Progenitor cell of endocrine pancreas (in vitro differentiated cells): ENCODE results near the gene ATP1A2. TPM values are rescaled to one million over a fixed set of nuclear protein-coding genes. Genes with fewer than 3 reads are reported as not detected.

Experiments used
- DNase-seq: peaks from one replicate; pipeline ENCODE4 v3.0.0; 2021; ENCODE audit warnings: low spot score; ENCODE audit not compliant: unreplicated experiment
- H3K27ac Mint-ChIP-seq: 2 replicates; pipeline ENCODE4 v1.8.0; 2021; ENCODE audit warnings: mild to moderate bottlenecking, moderate library complexity, mixed read lengths
- H3K27me3 Mint-ChIP-seq: 2 replicates; pipeline ENCODE4 v1.8.0; 2021; ENCODE audit warnings: mixed read lengths
- H3K36me3 Mint-ChIP-seq: 2 replicates; pipeline ENCODE4 v1.8.0; 2022; ENCODE audit warnings: mixed read lengths; ENCODE audit not compliant: insufficient read depth
- H3K4me1 Mint-ChIP-seq: 2 replicates; pipeline ENCODE4 v1.8.0; 2021; ENCODE audit warnings: low read depth, mixed read lengths
- H3K4me3 Mint-ChIP-seq: 2 replicates; pipeline ENCODE4 v1.8.0; 2021; ENCODE audit warnings: low read depth, mild to moderate bottlenecking, moderate library complexity, mixed read lengths
- H3K9me3 Mint-ChIP-seq: 2 replicates; pipeline ENCODE4 v1.8.0; 2021; ENCODE audit warnings: low read depth, mixed read lengths
- CTCF ChIP-seq: fragments of 200-600 bp; sonication (generic); IDR thresholded peaks from one replicate; pipeline ENCODE4 v1.5.0; 2021; ENCODE audit warnings: antibody characterized with exemption, mild to moderate bottlenecking; ENCODE audit not compliant: unreplicated experiment
- total RNA-seq: library from RNA; stranded (reverse); gene quantifications from 2 replicates; pipeline ENCODE4 v1.2.1, GENCODE V29; 2021

Gene ATP1A2
- total RNA-seq, 1 donor from 2014 or later = not detected

DNA sequence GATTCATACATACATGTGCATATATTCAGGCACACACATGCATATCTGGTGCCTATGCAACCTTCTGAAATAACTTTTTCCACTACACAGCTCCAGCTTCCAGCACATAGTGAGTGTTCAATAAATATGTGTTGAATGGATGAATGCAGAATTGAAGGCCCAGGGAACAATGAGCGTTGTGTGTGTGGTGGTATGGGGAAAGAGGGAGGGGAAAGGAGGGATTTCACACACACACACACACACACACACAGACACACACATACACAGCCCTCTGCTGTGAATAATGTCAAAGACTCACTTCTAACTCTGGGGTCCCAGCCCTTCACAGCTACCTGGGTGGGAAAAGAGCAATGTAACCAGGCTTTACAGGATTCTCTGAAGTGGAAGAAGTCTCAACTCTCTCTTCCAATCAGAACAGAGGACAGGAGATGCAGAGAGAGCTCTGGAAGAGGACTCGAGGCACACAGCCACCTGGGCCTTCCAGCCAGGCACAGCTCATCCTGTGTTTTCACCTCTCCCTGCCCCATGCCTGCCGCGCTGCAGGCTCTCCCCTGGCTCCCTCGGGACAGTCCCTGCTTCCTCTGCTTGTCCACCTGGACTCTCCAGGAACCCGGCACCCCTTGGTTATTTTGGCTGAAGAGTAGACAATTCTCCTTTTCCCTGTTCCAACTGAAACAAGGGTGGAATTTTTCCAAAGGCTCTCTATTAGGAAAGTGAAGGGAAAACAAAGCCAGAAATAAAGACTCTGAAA, 11.7 kb upstream of the ATP1A2 start:
- H3K36me3 Mint-ChIP-seq = no peaks in the 10 kb centered on the region
- H3K27ac Mint-ChIP-seq = no peak overlapping the region
- H3K9me3 Mint-ChIP-seq = no peaks in the 10 kb centered on the region
- peaks cover 28% of the 10 kb centered on the region for H3K27me3 Mint-ChIP-seq
- H3K4me3 Mint-ChIP-seq = no peak overlapping the region
- H3K4me1 Mint-ChIP-seq = peaks cover 13% of the 10 kb centered on the region
- no peak for TF ChIP-seq CTCF
- no peak for DNase-seq

DNA sequence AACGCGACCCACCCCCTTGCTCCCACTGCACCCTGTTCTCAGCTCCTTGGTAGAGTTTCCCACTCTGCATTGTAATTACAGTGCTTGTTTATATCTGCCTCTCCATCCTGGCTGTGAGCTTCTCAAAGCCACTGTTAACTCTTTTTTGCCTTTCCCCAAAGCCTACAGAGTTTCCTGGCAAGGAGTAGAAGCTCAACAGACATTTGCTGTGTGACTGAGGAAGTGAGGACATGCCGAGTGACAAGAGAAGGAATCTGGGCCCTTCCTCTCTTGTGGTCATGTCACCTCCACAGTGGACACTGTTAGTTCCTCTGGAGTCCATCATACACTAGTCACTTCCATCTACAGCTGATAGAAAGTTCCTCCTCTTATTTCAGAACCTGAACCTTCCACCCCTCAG, 11.1 kb upstream of the ATP1A2 start:
- Mint-ChIP-seq H3K27me3 (peaks cover 28% of the 10 kb centered on the region), H3K4me3 (no peak overlapping the region), H3K36me3 (no peaks in the 10 kb centered on the region), H3K27ac (no peak overlapping the region), H3K4me1 (peaks cover 13% of the 10 kb centered on the region), H3K9me3 (no peaks in the 10 kb centered on the region)
- no peak for TF ChIP-seq CTCF
- DNase-seq = no peak

DNA sequence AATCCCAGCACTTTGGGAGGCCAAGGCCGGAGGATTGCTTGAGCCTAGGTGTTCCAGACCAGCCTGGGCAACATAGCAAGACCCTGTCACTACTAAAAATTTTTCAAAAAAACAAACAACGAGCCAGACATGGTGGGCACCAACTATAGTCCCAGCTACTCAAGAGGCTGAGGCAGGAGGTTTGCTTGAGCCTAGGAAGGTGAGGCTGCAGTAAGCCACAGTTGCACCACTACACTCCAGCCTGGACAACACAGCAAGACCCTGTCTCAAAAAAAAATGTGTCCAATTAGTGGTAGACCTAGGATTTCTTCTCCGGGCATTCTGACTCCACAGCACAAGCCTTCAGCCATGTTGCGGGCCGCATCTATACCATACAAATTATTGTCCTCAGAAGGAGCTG, 10.4 kb upstream of the ATP1A2 start:
- H3K4me3 Mint-ChIP-seq = no peak overlapping the region
- no peaks in the 10 kb centered on the region for H3K36me3 Mint-ChIP-seq
- no peak for TF ChIP-seq CTCF
- no peak overlapping the region for H3K27ac Mint-ChIP-seq
- no peak for DNase-seq
- H3K27me3 Mint-ChIP-seq = peaks cover 26% of the 10 kb centered on the region
- H3K4me1 Mint-ChIP-seq = peaks cover 14% of the 10 kb centered on the region
- no peaks in the 10 kb centered on the region for H3K9me3 Mint-ChIP-seq

DNA sequence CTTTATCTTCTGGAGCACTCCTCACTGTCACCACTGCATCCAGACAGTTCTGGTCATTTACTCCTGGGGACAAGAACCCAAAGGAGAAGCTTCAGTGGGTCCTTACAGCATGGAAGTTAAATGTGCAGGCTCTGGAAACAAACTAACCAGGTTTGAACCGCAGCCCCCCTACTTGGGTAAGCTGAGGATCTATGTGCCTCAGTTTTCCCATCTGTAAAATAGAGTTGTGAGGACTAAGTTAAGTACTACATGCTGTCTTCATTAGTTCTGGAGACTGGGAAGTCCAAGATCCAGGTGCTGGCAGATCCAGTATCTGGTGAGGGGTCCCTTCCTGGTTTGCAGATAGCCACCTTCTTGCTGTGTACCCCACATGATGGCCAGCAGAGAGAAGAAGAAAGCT, 8.0 kb upstream of the ATP1A2 start:
- peaks cover 9% of the 10 kb centered on the region for H3K4me1 Mint-ChIP-seq
- peaks cover 29% of the 10 kb centered on the region for H3K27me3 Mint-ChIP-seq
- no peak overlapping the region for H3K4me3 Mint-ChIP-seq
- no peaks in the 10 kb centered on the region for H3K9me3 Mint-ChIP-seq
- H3K36me3 Mint-ChIP-seq = no peaks in the 10 kb centered on the region
- no peak for DNase-seq
- H3K27ac Mint-ChIP-seq = no peak overlapping the region
- no peak for TF ChIP-seq CTCF

DNA sequence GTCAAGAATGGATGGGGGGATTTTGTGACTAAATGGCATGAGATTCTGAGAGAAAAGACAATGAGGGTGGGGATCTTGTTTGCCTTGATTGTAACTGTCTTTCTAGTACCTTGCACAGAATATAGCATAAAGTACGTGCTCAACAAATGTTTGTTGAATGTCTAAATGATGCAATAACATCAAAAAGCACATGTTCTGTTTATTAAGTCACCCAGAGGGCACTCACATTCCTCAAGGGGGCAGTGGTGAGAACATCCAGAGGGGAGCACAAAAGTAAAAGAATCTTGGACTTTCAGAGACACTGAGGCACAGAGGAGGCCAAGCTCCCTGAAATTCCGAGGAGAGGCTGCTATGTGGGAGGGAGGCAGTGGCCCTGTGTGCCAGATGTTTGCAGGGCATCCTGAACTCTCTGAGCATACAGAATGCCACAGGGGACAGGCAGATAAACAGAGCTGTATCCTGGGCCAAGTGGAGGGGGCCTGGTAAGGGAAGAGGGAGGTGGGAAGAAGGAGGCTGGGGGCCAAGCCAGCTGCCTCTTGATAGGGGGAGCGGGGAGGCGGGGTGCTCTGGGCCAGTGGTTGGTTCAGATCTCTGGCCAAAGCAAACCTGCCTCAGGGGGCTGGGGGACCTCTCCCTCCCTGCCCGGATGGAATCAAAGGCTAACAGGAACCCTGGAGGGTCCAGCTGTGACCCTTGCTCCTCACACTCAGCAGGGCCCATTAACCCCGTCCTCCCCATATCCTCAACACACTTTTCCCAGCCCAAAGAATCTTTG, 6.5 kb upstream of the ATP1A2 start:
- no peak overlapping the region for H3K4me3 Mint-ChIP-seq
- no peak overlapping the region for H3K27ac Mint-ChIP-seq
- peaks cover 9% of the 10 kb centered on the region for H3K4me1 Mint-ChIP-seq

More for the DNA sequence above, 6.5 kb upstream of the ATP1A2 start:
- peaks cover 37% of the 10 kb centered on the region for H3K27me3 Mint-ChIP-seq
- DNase-seq = no peak
- H3K9me3 Mint-ChIP-seq = no peaks in the 10 kb centered on the region
- H3K36me3 Mint-ChIP-seq = no peaks in the 10 kb centered on the region
- peak; percentile 48 for TF ChIP-seq CTCF
